Activated CD4-positive, alpha-beta T cell treated with anti-CD3 and anti-CD28 coated beads for 36 hours (primary cell): Measurements from ENCODE around the gene ANKRD1. TPM values are rescaled to one million over a fixed set of nuclear protein-coding genes. Genes with fewer than 3 reads are reported as not detected.

ENCODE experiments used
- ATAC-seq: fragments of 200-7000 bp; cut with Tn5 transposase; one replicate; pipeline ENCODE4 v1.10.0; 2021; ENCODE audit warnings: mild to moderate bottlenecking, moderate library complexity
- CTCF ChIA-PET: fragments of 350-600 bp; sonication (Branson Sonifier 250); formaldehyde crosslinking; loops from one replicate; lab custom pipeline; 2021; ENCODE audit warnings: antibody characterized with exemption; lab: Charles Lee
- POLR2A ChIA-PET: fragments of 350-600 bp; sonication (Branson Sonifier 250); formaldehyde crosslinking; loops from one replicate; lab custom pipeline; 2021; ENCODE audit warnings: antibody characterized with exemption, inconsistent platforms; lab: Charles Lee
- DNase-seq: peaks from one replicate; pipeline ENCODE4 v3.0.0-alpha.2; 2020
- H3K27ac Mint-ChIP-seq: one replicate; pipeline ENCODE4 v1.8.0; 2021; ENCODE audit warnings: mixed read lengths
- H3K27me3 Mint-ChIP-seq: one replicate; pipeline ENCODE4 v1.8.0; 2021; ENCODE audit warnings: mixed read lengths
- H3K36me3 Mint-ChIP-seq: one replicate; pipeline ENCODE4 v1.8.0; 2021; ENCODE audit warnings: low read depth, mixed read lengths
- H3K4me1 Mint-ChIP-seq: one replicate; pipeline ENCODE4 v1.8.0; 2021; ENCODE audit warnings: mixed read lengths
- H3K4me3 Mint-ChIP-seq: one replicate; pipeline ENCODE4 v1.8.0; 2021; ENCODE audit warnings: mild to moderate bottlenecking, moderate library complexity, mixed read lengths
- H3K9me3 Mint-ChIP-seq: one replicate; pipeline ENCODE4 v1.8.0; 2021; ENCODE audit warnings: low read depth, mixed read lengths
- intact Hi-C, 2 experiments: fragments of 100-400 bp; cut with DNase I in 1 of 2; cut with micrococcal nuclease in 1 of 2; formaldehyde crosslinking; loops; one replicate each; pipeline versions ENCODE4 v1.14.2 to v1.15.1; 2022 to 2024; cut with DNase I, micrococcal nuclease
- total RNA-seq, 2 experiments: library from RNA; stranded (reverse); gene quantifications; one replicate each; pipeline ENCODE4 v1.2.3, GENCODE V29; 2021

ANKRD1 gene
- total RNA-seq, 2 experiments from 2014 or later = not detected

DNA sequence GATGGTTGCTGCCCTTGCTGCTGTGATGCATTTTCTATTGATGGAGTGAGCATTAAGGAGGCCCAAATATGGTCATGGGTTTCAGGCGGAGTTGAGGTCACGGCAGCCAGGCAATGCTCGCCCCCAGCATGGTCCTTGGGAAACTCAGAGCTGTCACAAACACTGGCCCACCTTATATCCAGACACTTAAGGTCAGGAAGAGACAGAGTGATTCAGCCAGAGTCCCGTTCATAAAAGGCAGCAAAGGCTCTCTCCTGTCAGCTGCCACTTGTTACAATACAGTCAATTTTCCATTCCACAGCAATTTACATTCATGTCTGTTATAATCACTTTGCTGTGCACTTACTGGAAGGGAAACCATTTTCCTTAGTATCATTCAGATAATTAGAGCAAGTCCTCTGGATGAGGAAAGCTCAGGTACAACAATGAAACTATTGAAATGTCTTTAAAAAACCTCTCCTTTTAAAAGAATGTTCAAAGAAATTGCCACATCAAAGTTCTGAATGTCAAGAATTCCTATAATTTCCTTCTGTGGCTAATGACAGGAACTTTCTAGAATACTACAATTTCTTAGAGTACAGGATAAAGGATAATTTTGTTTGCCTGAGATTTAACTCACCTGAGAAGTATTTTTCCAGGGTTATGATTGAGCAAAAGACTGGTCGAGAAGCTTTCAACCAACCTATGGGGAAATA, 14.8 kb upstream of the ANKRD1 start:
- Mint-ChIP-seq H3K4me1 (no peaks in the 10 kb centered on the region), H3K27ac (no peak overlapping the region), H3K36me3 (no peaks in the 10 kb centered on the region), H3K27me3 (peaks cover 2% of the 10 kb centered on the region), H3K9me3 (no peaks in the 10 kb centered on the region), H3K4me3 (no peak overlapping the region)
- DNase-seq (no peak), ATAC-seq (no peak)
- intact Hi-C loops = no loop called here
- ChIA-PET CTCF (interaction anchor here (1.2 to 1.9 kb wide), 2 partner anchors 12 to 24 kb away, joined by 3 to 4 read pairs; no protein-coding TSS in a partner anchor), POLR2A (no interaction called here)

DNA sequence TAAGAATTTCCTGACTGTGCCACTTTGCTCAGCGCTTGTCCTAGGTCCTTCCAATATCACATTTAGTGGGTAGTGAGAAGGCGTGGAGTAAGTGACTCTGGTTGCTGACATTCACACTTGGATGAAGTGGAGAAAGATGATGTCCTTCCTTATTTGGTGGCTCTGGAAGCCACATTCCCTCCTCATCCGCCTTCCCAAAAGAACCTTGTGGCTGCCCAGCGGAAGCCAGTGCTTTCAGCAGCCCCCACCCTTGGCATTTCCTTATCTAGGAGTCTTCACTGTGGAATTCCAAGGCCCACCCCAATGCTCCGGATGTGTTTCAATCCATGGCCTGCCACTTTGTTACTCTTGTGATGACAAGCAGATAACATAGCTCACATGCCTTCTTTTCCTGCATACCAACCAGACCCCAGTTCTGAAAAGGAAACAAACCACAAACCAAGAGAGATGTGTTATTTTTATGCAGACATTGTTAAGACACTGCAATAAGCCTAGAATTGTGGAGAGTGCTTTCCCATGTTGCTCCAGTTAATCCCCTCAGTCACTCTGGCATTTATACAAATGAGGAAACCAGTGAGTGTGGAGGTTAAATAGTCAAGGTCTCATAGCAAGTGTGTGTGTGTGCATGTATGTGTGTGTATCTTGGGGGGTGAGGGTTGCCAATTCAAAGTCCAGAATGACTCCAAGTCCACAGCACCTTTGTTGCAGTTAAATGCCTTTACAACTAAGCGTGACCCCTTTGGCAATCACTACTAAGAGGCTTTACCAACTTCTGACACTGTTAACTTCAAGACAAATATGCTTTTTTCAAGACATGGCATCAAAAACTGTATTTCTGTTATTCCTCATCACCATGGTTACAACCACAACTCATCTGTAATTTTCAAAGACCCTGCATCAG, 10.3 kb upstream of the ANKRD1 start:
- Mint-ChIP-seq H3K4me3 (no peak overlapping the region), H3K9me3 (no peaks in the 10 kb centered on the region), H3K27ac (no peak overlapping the region), H3K27me3 (peaks cover 12% of the 10 kb centered on the region), H3K4me1 (no peaks in the 10 kb centered on the region), H3K36me3 (no peaks in the 10 kb centered on the region)
- DNase-seq (no peak), ATAC-seq (no peak)
- intact Hi-C loops = no loop called here
- CTCF ChIA-PET = no interaction called here
- POLR2A ChIA-PET = no interaction called here

DNA sequence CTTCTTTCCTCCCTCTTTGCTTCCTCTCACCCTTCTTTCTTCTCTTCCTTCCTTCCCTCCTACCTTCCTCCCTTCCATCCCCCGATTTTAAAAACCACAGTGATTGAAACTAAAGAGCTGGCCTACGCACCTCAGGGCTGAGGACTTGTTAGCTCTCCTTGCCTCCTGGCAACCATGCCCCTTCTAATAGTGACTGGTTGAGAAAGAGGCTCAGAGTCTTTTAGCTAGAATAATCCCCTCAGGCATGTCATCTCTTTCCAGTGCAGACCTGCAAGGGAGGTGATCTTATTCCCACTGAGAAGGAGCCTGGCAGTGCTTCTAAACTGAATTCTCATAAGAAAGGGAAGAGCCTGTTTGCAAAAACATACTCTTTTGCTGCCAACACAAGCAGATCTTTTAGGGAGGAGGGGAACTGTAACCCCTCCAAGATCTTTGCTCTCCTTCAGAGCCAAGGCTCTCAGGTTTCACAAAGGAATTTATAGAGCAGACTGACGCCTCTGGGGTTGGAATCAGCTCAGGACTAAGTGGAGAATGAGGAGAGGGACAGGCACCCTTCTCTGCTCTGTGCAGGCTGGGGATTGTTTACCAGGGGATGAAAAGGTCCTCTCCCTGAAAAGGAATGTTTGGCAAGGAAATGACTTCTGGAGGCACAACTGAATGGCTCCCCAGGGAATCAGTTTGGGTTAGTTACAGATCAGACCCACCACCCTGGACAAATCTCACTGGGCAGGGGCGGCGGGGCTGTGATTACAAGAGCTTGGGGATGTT, 9.4 kb upstream of the ANKRD1 start:
- ChIA-PET POLR2A (no interaction called here), CTCF (interaction anchor here (0.8 to 1.3 kb wide), 3 partner anchors 9 to 21 kb away, joined by 3 to 5 read pairs (median 3); no protein-coding TSS in a partner anchor)
- no peaks in the 10 kb centered on the region for H3K4me1 Mint-ChIP-seq

DNA sequence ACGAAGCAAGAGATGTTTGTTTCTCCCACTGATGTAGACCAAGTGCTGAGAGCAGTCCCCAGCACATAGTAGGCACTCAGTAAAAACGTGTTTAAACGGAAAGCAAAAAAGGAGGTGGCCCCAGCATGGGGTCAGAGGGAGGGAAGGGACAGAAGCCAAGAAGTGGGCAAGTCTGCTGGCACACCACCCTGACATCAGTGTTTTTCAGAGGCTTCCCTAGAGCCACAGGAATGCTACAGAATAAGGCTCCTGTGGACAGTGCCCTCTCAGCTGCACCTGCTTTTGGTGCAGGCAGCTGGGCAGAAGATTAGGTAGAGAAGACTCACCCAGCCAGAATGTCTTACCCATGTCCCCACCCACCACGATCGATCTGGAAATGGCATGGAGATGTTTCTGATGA, 8.3 kb upstream of the ANKRD1 start:
- no peaks in the 10 kb centered on the region for H3K9me3 Mint-ChIP-seq
- no peak overlapping the region for H3K27ac Mint-ChIP-seq
- H3K4me3 Mint-ChIP-seq = no peak overlapping the region
- H3K4me1 Mint-ChIP-seq = no peaks in the 10 kb centered on the region
- intact Hi-C loops = no loop called here
- DNase-seq = no peak
- POLR2A ChIA-PET = no interaction called here
- CTCF ChIA-PET = interaction anchor here (0.8 to 1.3 kb wide), 3 partner anchors 10 to 20 kb away, joined by 3 to 5 read pairs (median 3); no protein-coding TSS in a partner anchor
- peaks cover 12% of the 10 kb centered on the region for H3K27me3 Mint-ChIP-seq
- no peak for ATAC-seq
- no peaks in the 10 kb centered on the region for H3K36me3 Mint-ChIP-seq

More for the DNA sequence above, 9.4 kb upstream of the ANKRD1 start:
- H3K9me3 Mint-ChIP-seq = no peaks in the 10 kb centered on the region
- ATAC-seq = no peak
- H3K27ac Mint-ChIP-seq = no peak overlapping the region
- DNase-seq = no peak
- H3K4me3 Mint-ChIP-seq = no peak overlapping the region
- H3K27me3 Mint-ChIP-seq = peaks cover 12% of the 10 kb centered on the region
- H3K36me3 Mint-ChIP-seq = no peaks in the 10 kb centered on the region
- intact Hi-C loops = no loop called here

DNA sequence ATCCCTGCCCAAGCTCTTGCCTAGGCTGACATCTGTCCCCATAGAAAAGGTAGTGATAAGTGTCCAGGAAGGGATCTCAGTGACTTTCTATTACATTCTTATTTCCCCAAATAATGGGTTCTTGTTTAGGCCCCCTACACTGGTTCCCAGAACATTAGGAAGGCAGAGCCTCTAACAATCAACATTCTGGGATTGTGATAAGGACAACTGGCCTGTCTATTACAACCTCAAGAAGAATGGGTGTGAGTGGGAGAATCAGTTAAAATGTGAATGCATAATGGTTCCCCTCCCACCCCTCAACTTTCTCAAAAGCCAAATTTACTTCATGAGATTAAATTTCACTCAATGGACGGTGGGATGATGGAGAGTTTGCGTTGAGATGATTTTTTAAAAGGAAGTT, 6.4 kb upstream of the ANKRD1 start:
- intact Hi-C loops = no loop called here
- Mint-ChIP-seq H3K27ac (no peak overlapping the region), H3K27me3 (peaks cover 12% of the 10 kb centered on the region), H3K9me3 (no peaks in the 10 kb centered on the region), H3K4me1 (no peaks in the 10 kb centered on the region), H3K4me3 (no peak overlapping the region), H3K36me3 (no peaks in the 10 kb centered on the region)
- ATAC-seq (no peak), DNase-seq (no peak)
- POLR2A ChIA-PET = no interaction called here
- CTCF ChIA-PET = interaction anchor here (1.3 kb wide), 1 partner anchor 16 kb away, joined by 3 read pairs; no protein-coding TSS in a partner anchor

DNA sequence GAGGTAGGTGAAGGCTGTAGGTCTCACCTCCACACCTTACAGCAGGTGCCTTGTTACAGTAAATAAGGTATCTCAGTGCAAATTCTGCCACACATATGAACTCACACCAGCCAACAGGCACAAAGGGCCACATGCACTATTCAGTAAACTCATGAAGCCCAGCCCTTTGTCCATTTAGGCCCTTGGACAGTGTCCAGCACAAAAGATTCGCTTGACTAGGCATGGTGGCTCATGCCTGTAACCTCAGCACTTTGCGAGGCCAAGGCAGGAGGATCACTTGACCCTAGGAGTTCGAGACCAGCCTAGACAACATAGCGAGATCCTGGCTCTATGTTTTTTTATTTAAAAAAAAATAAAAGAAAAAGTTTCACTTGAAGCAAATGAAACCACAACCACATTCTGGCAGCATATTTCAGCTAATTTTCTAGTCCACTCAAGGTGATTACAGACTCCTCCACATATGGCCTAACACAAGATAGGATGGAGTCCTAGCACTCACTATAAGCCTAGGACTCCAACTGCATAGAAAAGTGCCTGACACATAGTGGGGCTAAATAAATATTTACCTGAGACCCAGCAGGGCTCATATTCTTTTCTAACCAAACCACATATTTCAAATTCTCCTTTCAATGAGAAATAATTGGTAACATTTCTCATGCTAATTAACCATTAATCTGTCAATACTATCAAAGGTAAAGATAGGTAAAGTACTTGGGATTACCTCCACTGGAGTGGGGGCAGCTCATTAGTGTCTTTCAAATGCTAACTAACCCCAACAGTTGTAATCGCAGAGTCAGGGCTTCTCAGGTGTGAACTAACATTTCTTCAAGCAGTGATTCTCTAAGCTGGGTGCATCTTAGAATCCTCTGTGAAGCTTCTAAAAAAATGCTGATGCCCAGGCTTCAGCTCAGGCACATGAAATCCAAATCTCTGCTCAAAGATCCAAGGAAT, 4.5 kb upstream of the ANKRD1 start:
- ChIA-PET POLR2A (no interaction called here), CTCF (interaction anchor here (1.0 to 1.5 kb wide), 2 partner anchors 8 to 326 kb away, joined by 3 to 4 read pairs; no protein-coding TSS in a partner anchor)
- intact Hi-C loops = no loop called here
- no peaks in the 10 kb centered on the region for H3K36me3 Mint-ChIP-seq
- no peaks in the 10 kb centered on the region for H3K9me3 Mint-ChIP-seq
- peaks cover 12% of the 10 kb centered on the region for H3K27me3 Mint-ChIP-seq
- H3K4me1 Mint-ChIP-seq = no peaks in the 10 kb centered on the region
- no peak overlapping the region for H3K27ac Mint-ChIP-seq
- DNase-seq (no peak), ATAC-seq (no peak)
- no peak overlapping the region for H3K4me3 Mint-ChIP-seq

DNA sequence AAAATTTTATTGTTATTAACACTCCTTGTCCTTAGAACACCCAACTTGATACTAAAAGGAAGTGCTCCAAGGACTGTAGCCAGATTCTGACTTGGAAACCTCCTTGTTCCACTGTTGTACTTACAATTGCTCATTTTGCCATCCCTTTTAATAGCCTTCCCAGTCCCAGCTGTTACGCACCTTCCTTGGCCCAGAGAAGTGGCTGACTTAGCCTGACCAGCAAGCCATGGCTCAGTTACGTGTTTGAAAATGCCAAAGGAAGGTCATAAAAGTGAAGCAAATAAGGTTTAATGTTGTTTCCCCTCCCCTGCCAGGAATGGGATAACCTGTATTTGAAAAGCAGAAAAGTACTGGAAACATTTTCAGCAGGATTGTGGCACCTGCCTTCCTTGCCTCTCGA, 3.7 kb upstream of the ANKRD1 start:
- Mint-ChIP-seq H3K27me3 (peaks cover 9% of the 10 kb centered on the region), H3K9me3 (no peaks in the 10 kb centered on the region), H3K4me3 (no peak overlapping the region), H3K36me3 (no peaks in the 10 kb centered on the region), H3K4me1 (no peaks in the 10 kb centered on the region), H3K27ac (no peak overlapping the region)
- ATAC-seq = no peak
- ChIA-PET CTCF (interaction anchor here (0.7 kb wide), 1 partner anchor 117 kb away, joined by 3 read pairs; no protein-coding TSS in a partner anchor), POLR2A (no interaction called here)
- DNase-seq = no peak
- intact Hi-C loops = no loop called here

DNA sequence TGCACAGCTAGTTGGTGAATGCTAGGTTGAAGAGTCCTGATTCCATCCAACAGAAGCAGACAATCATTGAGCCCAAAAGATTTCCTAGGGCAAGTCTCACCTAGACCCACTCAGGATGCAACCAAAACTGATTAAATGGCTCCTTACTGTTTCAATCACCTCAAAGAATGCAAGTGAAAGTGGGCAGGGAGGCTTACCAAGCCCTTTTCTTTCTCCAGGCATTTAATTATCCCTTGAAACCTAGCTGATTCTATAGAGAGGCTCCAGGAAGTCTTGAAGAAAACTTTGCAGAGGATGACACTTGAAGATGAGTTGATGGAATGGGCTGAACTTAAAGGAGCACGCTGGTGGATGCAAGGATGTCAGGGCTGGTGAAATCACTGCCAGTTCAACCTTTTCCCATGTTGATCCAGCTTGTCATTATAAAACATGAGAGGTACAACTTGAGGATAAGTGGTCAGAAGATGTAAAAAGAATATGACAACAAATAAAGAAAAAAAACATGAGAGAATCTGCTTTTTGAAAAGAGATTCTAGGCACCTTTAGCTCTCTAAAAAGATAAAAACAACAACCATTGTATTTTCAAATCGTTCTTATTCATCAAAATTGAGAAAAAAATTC, 2.3 kb upstream of the ANKRD1 start:
- Mint-ChIP-seq H3K27me3 (peaks cover 2% of the 10 kb centered on the region), H3K4me1 (no peaks in the 10 kb centered on the region), H3K9me3 (no peaks in the 10 kb centered on the region), H3K4me3 (no peak overlapping the region), H3K36me3 (no peaks in the 10 kb centered on the region), H3K27ac (no peak overlapping the region)
- ATAC-seq (no peak), DNase-seq (no peak)
- ChIA-PET CTCF (interaction anchor here (1.0 to 1.9 kb wide), 5 partner anchors 9 to 328 kb away, joined by 3 to 6 read pairs (median 4); no protein-coding TSS in a partner anchor), POLR2A (no interaction called here)
- intact Hi-C loops = no loop called here

DNA sequence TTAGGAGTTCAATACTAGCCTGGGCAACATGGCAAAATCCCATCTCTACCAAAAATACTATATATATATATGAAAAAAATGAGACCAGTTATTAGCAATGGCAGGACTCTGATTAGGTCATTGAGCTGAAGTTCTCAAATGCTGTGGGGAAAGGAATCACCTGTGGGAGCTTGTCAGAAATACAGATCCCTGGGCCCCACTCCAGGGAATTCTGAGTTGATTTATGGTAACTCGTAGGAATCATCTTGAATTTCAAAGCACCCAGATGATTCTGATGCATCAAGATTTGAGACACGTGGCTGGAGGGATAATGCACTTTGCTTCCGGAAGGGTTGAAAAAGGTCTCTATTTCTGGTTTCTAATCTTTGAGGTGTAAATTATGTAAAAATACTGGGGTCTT, 1.0 kb upstream of the ANKRD1 start:
- POLR2A ChIA-PET = no interaction called here
- Mint-ChIP-seq H3K4me1 (no peaks in the 10 kb centered on the region), H3K27ac (no peak overlapping the region), H3K27me3 (peaks cover 2% of the 10 kb centered on the region), H3K36me3 (no peaks in the 10 kb centered on the region), H3K4me3 (no peak overlapping the region), H3K9me3 (no peaks in the 10 kb centered on the region)
- intact Hi-C loops = no loop called here
- no peak for DNase-seq
- CTCF ChIA-PET = interaction anchor here (1.5 kb wide), 1 partner anchor 9 kb away, joined by 3 read pairs; no protein-coding TSS in a partner anchor
- ATAC-seq = no peak
